Activated B cell treated with CpG ODN at 0.5 μM for 24 hours (primary cell): ENCODE results near the gene TCF4. TPM values are rescaled to one million over a fixed set of nuclear protein-coding genes. Genes with fewer than 3 reads are reported as not detected.

Source experiments
- ATAC-seq: fragments of 200-7000 bp; cut with Tn5 transposase; one replicate; pipeline ENCODE4 v1.10.0; 2021; ENCODE audit warnings: low read depth, mild to moderate bottlenecking, moderate library complexity
- CTCF ChIA-PET: fragments of 350-600 bp; sonication (Branson Sonifier 250); formaldehyde crosslinking; loops from one replicate; lab custom pipeline; 2021; ENCODE audit warnings: antibody characterized with exemption; lab: Charles Lee
- POLR2A ChIA-PET: fragments of 350-600 bp; sonication (Branson Sonifier 250); formaldehyde crosslinking; loops from one replicate; lab custom pipeline; 2021; ENCODE audit warnings: antibody characterized with exemption; lab: Charles Lee
- DNase-seq: peaks from one replicate; pipeline ENCODE4 v3.0.0; 2022
- H3K27ac Mint-ChIP-seq: one replicate; pipeline ENCODE4 v1.8.0; 2020; ENCODE audit warnings: mixed read lengths
- H3K27me3 Mint-ChIP-seq: one replicate; pipeline ENCODE4 v1.8.0; 2021; ENCODE audit warnings: mixed read lengths
- H3K36me3 Mint-ChIP-seq: one replicate; pipeline ENCODE4 v1.8.0; 2021; ENCODE audit warnings: low read depth, mixed read lengths
- H3K4me1 Mint-ChIP-seq: one replicate; pipeline ENCODE4 v1.8.0; 2021; ENCODE audit warnings: mixed read lengths
- H3K4me3 Mint-ChIP-seq: one replicate; pipeline ENCODE4 v1.8.0; 2020; ENCODE audit warnings: mild to moderate bottlenecking, mixed read lengths
- H3K9me3 Mint-ChIP-seq: one replicate; pipeline ENCODE4 v1.8.0; 2020; ENCODE audit warnings: mixed read lengths
- CTCF ChIP-seq: fragments of 200-600 bp; IDR thresholded peaks from one replicate; pipeline ENCODE4 v1.8.0; 2022; ENCODE audit warnings: antibody characterized with exemption, mild to moderate bottlenecking
- intact Hi-C: fragments of 100-400 bp; cut with micrococcal nuclease; formaldehyde crosslinking; loops from one replicate; pipeline ENCODE4 v1.15.1; 2024
- total RNA-seq: library from RNA; stranded (reverse); gene quantifications from 2 replicates; pipeline ENCODE4 v1.2.3, GENCODE V29; 2022

The TCF4 gene
- total RNA-seq, 1 donor from 2014 or later = 270 TPM

- ChIA-PET POLR2A (no interaction called here), CTCF (no interaction called here)
- ATAC-seq (no peak), DNase-seq (no peak)
- H3K4me3 Mint-ChIP-seq = no peak overlapping the region
- TF ChIP-seq CTCF = no peak
- H3K27ac Mint-ChIP-seq = no peak overlapping the region
- no peaks in the 10 kb centered on the region for H3K36me3 Mint-ChIP-seq
- no peaks in the 10 kb centered on the region for H3K9me3 Mint-ChIP-seq
- H3K4me1 Mint-ChIP-seq = peaks cover 18% of the 10 kb centered on the region
- H3K27me3 Mint-ChIP-seq = no peaks in the 10 kb centered on the region
- intact Hi-C loops = no loop called here
Observed at GRCh38 chr18:55485666-55486065, 102.3 kb downstream of the TCF4 start.

- intact Hi-C loops = no loop called here
- ATAC-seq = no peak
- peaks cover 16% of the 10 kb centered on the region for H3K4me1 Mint-ChIP-seq
- no peak for DNase-seq
- no peaks in the 10 kb centered on the region for H3K9me3 Mint-ChIP-seq
- ChIA-PET POLR2A (no interaction called here), CTCF (no interaction called here)
- no peak overlapping the region for H3K27ac Mint-ChIP-seq
- TF ChIP-seq CTCF = no peak
- no peak overlapping the region for H3K4me3 Mint-ChIP-seq
- H3K36me3 Mint-ChIP-seq = no peaks in the 10 kb centered on the region
- H3K27me3 Mint-ChIP-seq = no peaks in the 10 kb centered on the region
Observed at GRCh38 chr18:55484773-55485172, 103.2 kb downstream of the TCF4 start.

GRCh38 chr18:55483266-55483871 is 104.6 kb downstream of the TCF4 start:
- H3K27me3 Mint-ChIP-seq = no peaks in the 10 kb centered on the region
- H3K36me3 Mint-ChIP-seq = no peaks in the 10 kb centered on the region
- ChIA-PET CTCF (interaction anchor here (1.0 kb wide), 1 partner anchor 18 kb away, joined by 3 read pairs; no protein-coding TSS in a partner anchor), POLR2A (interaction anchor here (0.5 kb wide), 1 partner anchor 295 kb away, joined by 4 read pairs; no protein-coding TSS in a partner anchor)
- H3K4me3 Mint-ChIP-seq = no peak overlapping the region
- no peaks in the 10 kb centered on the region for H3K9me3 Mint-ChIP-seq
- ATAC-seq = no peak
- H3K4me1 Mint-ChIP-seq = peaks cover 8% of the 10 kb centered on the region
- no peak for DNase-seq
- no peak for TF ChIP-seq CTCF
- H3K27ac Mint-ChIP-seq = no peak overlapping the region
- intact Hi-C loops = no loop called here

- no peak for TF ChIP-seq CTCF
- ChIA-PET CTCF (no interaction called here), POLR2A (interaction anchor here (0.7 kb wide), 1 partner anchor 65 kb away, joined by 11 read pairs; no protein-coding TSS in a partner anchor)
- ATAC-seq (no peak), DNase-seq (no peak)
- no peak overlapping the region for H3K4me3 Mint-ChIP-seq
- H3K9me3 Mint-ChIP-seq = no peaks in the 10 kb centered on the region
- H3K4me1 Mint-ChIP-seq = peaks cover 21% of the 10 kb centered on the region
- peaks cover 2% of the 10 kb centered on the region for H3K36me3 Mint-ChIP-seq
- no peak overlapping the region for H3K27ac Mint-ChIP-seq
- no peaks in the 10 kb centered on the region for H3K27me3 Mint-ChIP-seq
- intact Hi-C loops = loop anchor here (5.0 kb wide), 4 partner anchors 32 to 302 kb away; partner anchors contain the start of gene TCF4
Observed at GRCh38 chr18:55479656-55480420, 108.2 kb downstream of the TCF4 start.
